Activated B cell treated with CpG ODN at 0.5 μM for 24 hours (primary cell): ENCODE results near the gene ZNF592. TPM values are rescaled to one million over a fixed set of nuclear protein-coding genes. Genes with fewer than 3 reads are reported as not detected.

Experiments
- ATAC-seq: fragments of 200-7000 bp; cut with Tn5 transposase; one replicate; pipeline ENCODE4 v1.10.0; 2021; ENCODE audit warnings: low read depth, mild to moderate bottlenecking, moderate library complexity
- CTCF ChIA-PET: fragments of 350-600 bp; sonication (Branson Sonifier 250); formaldehyde crosslinking; loops from one replicate; lab custom pipeline; 2021; ENCODE audit warnings: antibody characterized with exemption; lab: Charles Lee
- POLR2A ChIA-PET: fragments of 350-600 bp; sonication (Branson Sonifier 250); formaldehyde crosslinking; loops from one replicate; lab custom pipeline; 2021; ENCODE audit warnings: antibody characterized with exemption; lab: Charles Lee
- DNase-seq: peaks from one replicate; pipeline ENCODE4 v3.0.0; 2022
- H3K27ac Mint-ChIP-seq: one replicate; pipeline ENCODE4 v1.8.0; 2020; ENCODE audit warnings: mixed read lengths
- H3K27me3 Mint-ChIP-seq: one replicate; pipeline ENCODE4 v1.8.0; 2021; ENCODE audit warnings: mixed read lengths
- H3K36me3 Mint-ChIP-seq: one replicate; pipeline ENCODE4 v1.8.0; 2021; ENCODE audit warnings: low read depth, mixed read lengths
- H3K4me1 Mint-ChIP-seq: one replicate; pipeline ENCODE4 v1.8.0; 2021; ENCODE audit warnings: mixed read lengths
- H3K4me3 Mint-ChIP-seq: one replicate; pipeline ENCODE4 v1.8.0; 2020; ENCODE audit warnings: mild to moderate bottlenecking, mixed read lengths
- H3K9me3 Mint-ChIP-seq: one replicate; pipeline ENCODE4 v1.8.0; 2020; ENCODE audit warnings: mixed read lengths
- CTCF ChIP-seq: fragments of 200-600 bp; IDR thresholded peaks from one replicate; pipeline ENCODE4 v1.8.0; 2022; ENCODE audit warnings: antibody characterized with exemption, mild to moderate bottlenecking
- intact Hi-C: fragments of 100-400 bp; cut with micrococcal nuclease; formaldehyde crosslinking; loops from one replicate; pipeline ENCODE4 v1.15.1; 2024
- total RNA-seq: library from RNA; stranded (reverse); gene quantifications from 2 replicates; pipeline ENCODE4 v1.2.3, GENCODE V29; 2022

Gene ZNF592
- total RNA-seq, 1 donor from 2014 or later: 44.3 TPM

GRCh38 chr15:84714372-84714771 is 34.0 kb upstream of the ZNF592 start:
- no peak overlapping the region for H3K27ac Mint-ChIP-seq
- H3K4me3 Mint-ChIP-seq: peak overlapping the region; percentile 93
- no peak for DNase-seq
- intact Hi-C loops: no loop called here
- no peaks in the 10 kb centered on the region for H3K9me3 Mint-ChIP-seq
- no peak for TF ChIP-seq CTCF
- ATAC-seq: no peak
- CTCF ChIA-PET: interaction anchor here (4.5 kb wide), 1 partner anchor 20 kb away, joined by 17 read pairs; no protein-coding TSS in a partner anchor
- H3K27me3 Mint-ChIP-seq: no peaks in the 10 kb centered on the region
- peaks cover 43% of the 10 kb centered on the region for H3K4me1 Mint-ChIP-seq
- H3K36me3 Mint-ChIP-seq: peaks cover 21% of the 10 kb centered on the region
- POLR2A ChIA-PET: interaction anchor here (0.7 to 6.6 kb wide), 3 partner anchors 19 to 38 kb away, joined by 3 to 139 read pairs (median 127); partner anchors contain the start of gene ZNF592

GRCh38 chr15:84714821-84715220 is 33.6 kb upstream of the ZNF592 start:
- intact Hi-C loops: no loop called here
- H3K4me1 Mint-ChIP-seq: peaks cover 43% of the 10 kb centered on the region
- ChIA-PET CTCF (interaction anchor here (4.5 kb wide), 1 partner anchor 20 kb away, joined by 17 read pairs; no protein-coding TSS in a partner anchor), POLR2A (interaction anchor here (0.7 to 6.6 kb wide), 6 partner anchors 11 to 116 kb away, joined by 3 to 139 read pairs (median 50); partner anchors contain the start of genes NMB, WDR73 and ZNF592)
- H3K4me3 Mint-ChIP-seq: peak overlapping the region; percentile 93
- TF ChIP-seq CTCF: no peak
- DNase-seq (no peak), ATAC-seq (no peak)
- peaks cover 21% of the 10 kb centered on the region for H3K36me3 Mint-ChIP-seq
- H3K27ac Mint-ChIP-seq: peak overlapping the region; percentile 46
- H3K9me3 Mint-ChIP-seq: no peaks in the 10 kb centered on the region
- H3K27me3 Mint-ChIP-seq: no peaks in the 10 kb centered on the region

- ATAC-seq (no peak), DNase-seq (no peak)
- no peaks in the 10 kb centered on the region for H3K9me3 Mint-ChIP-seq
- no peaks in the 10 kb centered on the region for H3K27me3 Mint-ChIP-seq
- H3K4me3 Mint-ChIP-seq: peak overlapping the region; percentile 93
- H3K4me1 Mint-ChIP-seq: peaks cover 45% of the 10 kb centered on the region
- H3K36me3 Mint-ChIP-seq: peaks cover 17% of the 10 kb centered on the region
- H3K27ac Mint-ChIP-seq: peak overlapping the region; percentile 92
- ChIA-PET POLR2A (interaction anchor here (0.8 to 6.6 kb wide), 20 partner anchors 9 to 975 kb away, joined by 3 to 139 read pairs (median 8); partner anchors contain the start of genes NMB, PDE8A, WDR73 and ZNF592), CTCF (interaction anchor here (1.0 to 4.5 kb wide), 4 partner anchors 19 to 128 kb away, joined by 3 to 17 read pairs (median 8); partner anchors contain the start of gene ZNF592)
- no peak for TF ChIP-seq CTCF
- intact Hi-C loops: loop anchor here (1.0 kb wide), 8 partner anchors 10 to 265 kb away; partner anchors contain the start of genes NMB, WDR73 and ZNF592
Observed at GRCh38 chr15:84715441-84716035, 32.9 kb upstream of the ZNF592 start.

GRCh38 chr15:84716036-84716732 is 32.2 kb upstream of the ZNF592 start, which contains the start of gene SEC11A:
Gene SEC11A, minus strand, starts transcription at chr15:84716139. Its CDS starts 64 bp downstream, at chr15:84716075.
- Mint-ChIP-seq H3K4me1 (peaks cover 49% of the 10 kb centered on the region), H3K27ac (peak within 1 kb of the TSS; percentile 92), H3K27me3 (no peaks in the 10 kb centered on the region), H3K9me3 (no peaks in the 10 kb centered on the region), H3K4me3 (peak within 1 kb of the TSS; percentile 93), H3K36me3 (peaks cover 17% of the 10 kb centered on the region)
- ChIA-PET CTCF (interaction anchor here (1.0 to 4.5 kb wide), 5 partner anchors 18 to 128 kb away, joined by 3 to 17 read pairs (median 6); partner anchors contain the start of gene ZNF592), POLR2A (interaction anchor here (0.6 to 6.6 kb wide), 26 partner anchors 9 to 974 kb away, joined by 3 to 139 read pairs (median 6); partner anchors contain the start of genes NMB, PDE8A, WDR73 and ZNF592)
- intact Hi-C loops: loop anchor here (1.0 kb wide), 8 partner anchors 9 to 264 kb away; partner anchors contain the start of genes NMB, WDR73 and ZNF592
- peak; percentile 95 for ATAC-seq
- DNase-seq: peak; percentile 96
- TF ChIP-seq CTCF: no peak
